ENCODE measurements around the gene FMNL2. TPM values are rescaled to one million over a fixed set of nuclear protein-coding genes. Genes with fewer than 3 reads are reported as not detected.
"Not testable (repeated sequence)": the region's sequence is repeated elsewhere in the genome, so short reads cannot be mapped to it uniquely, and the experiment has no call there.

The FMNL2 gene
- total RNA-seq, 2 experiments from 2014 or later = 0.57 to 0.93 TPM

- POLR2A ChIA-PET = no interaction called here
Measured at GRCh38 chr2:152506843-152507242, 171.9 kb downstream of the FMNL2 start.

GRCh38 chr2:152507907-152508306 is 172.9 kb downstream of the FMNL2 start:
- POLR2A ChIA-PET = no interaction called here
- CTCF ChIA-PET = interaction anchor here (0.9 kb wide), 1 partner anchor 12 kb away, joined by 3 read pairs; no protein-coding TSS in a partner anchor

More at GRCh38 chr2:152506843-152507242, 171.9 kb downstream of the FMNL2 start:
- CTCF ChIA-PET = interaction anchor here (0.9 kb wide), 1 partner anchor 11 kb away, joined by 3 read pairs; no protein-coding TSS in a partner anchor

- POLR2A ChIA-PET = no interaction called here
- CTCF ChIA-PET = no interaction called here
Measured at GRCh38 chr2:152508446-152508845, 173.5 kb downstream of the FMNL2 start.

GRCh38 chr2:152509772-152510491 is 175.0 kb downstream of the FMNL2 start:
- CTCF ChIA-PET = no interaction called here
- POLR2A ChIA-PET = no interaction called here

- CTCF ChIA-PET = no interaction called here
- POLR2A ChIA-PET = no interaction called here
Measured at GRCh38 chr2:152510621-152511020, 175.6 kb downstream of the FMNL2 start.

GRCh38 chr2:152511981-152512380 is 177.0 kb downstream of the FMNL2 start:
- ChIA-PET CTCF (no interaction called here), POLR2A (no interaction called here)

GRCh38 chr2:152513029-152513428 is 178.1 kb downstream of the FMNL2 start:
- CTCF ChIA-PET = no interaction called here
- POLR2A ChIA-PET = no interaction called here

- ChIA-PET POLR2A (no interaction called here), CTCF (no interaction called here)
Measured at GRCh38 chr2:152513681-152514080, 178.7 kb downstream of the FMNL2 start.

GRCh38 chr2:152518034-152518433 is 183.1 kb downstream of the FMNL2 start:
- ChIA-PET CTCF (no interaction called here), POLR2A (no interaction called here)

- ChIA-PET CTCF (no interaction called here), POLR2A (interaction anchor here (0.6 kb wide), 1 partner anchor 66 kb away, joined by 3 read pairs; no protein-coding TSS in a partner anchor)
Measured at GRCh38 chr2:152518641-152519580, 183.9 kb downstream of the FMNL2 start.

- CTCF ChIA-PET = no interaction called here
- POLR2A ChIA-PET = no interaction called here
Measured at GRCh38 chr2:152519581-152519952, 184.6 kb downstream of the FMNL2 start.

GRCh38 chr2:152520759-152521158 is 185.8 kb downstream of the FMNL2 start:
- ChIA-PET POLR2A (no interaction called here), CTCF (no interaction called here)

- POLR2A ChIA-PET, CTCF ChIA-PET: not testable (repeated sequence)
Measured at GRCh38 chr2:152522446-152522845, 187.5 kb downstream of the FMNL2 start.

GRCh38 chr2:152523091-152523490 is 188.1 kb downstream of the FMNL2 start:
- ChIA-PET POLR2A (no interaction called here), CTCF (no interaction called here)

- ChIA-PET CTCF (interaction anchor here (0.5 kb wide), 1 partner anchor 49 kb away, joined by 4 read pairs; no protein-coding TSS in a partner anchor), POLR2A (no interaction called here)
Measured at GRCh38 chr2:152525277-152525838, 190.4 kb downstream of the FMNL2 start.

- CTCF ChIA-PET = no interaction called here
- POLR2A ChIA-PET = no interaction called here
Measured at GRCh38 chr2:152529420-152530115, 194.6 kb downstream of the FMNL2 start.

- CTCF ChIA-PET = no interaction called here
Measured at GRCh38 chr2:152532241-152532640, 197.3 kb downstream of the FMNL2 start.

GRCh38 chr2:152534460-152535135 is 199.6 kb downstream of the FMNL2 start:
- POLR2A ChIA-PET = interaction anchor here (0.6 kb wide), 1 partner anchor 479 kb away, joined by 3 read pairs; no protein-coding TSS in a partner anchor

More at GRCh38 chr2:152532241-152532640, 197.3 kb downstream of the FMNL2 start:
- POLR2A ChIA-PET = no interaction called here

GRCh38 chr2:152537081-152537651 is 202.2 kb downstream of the FMNL2 start:
- ChIA-PET CTCF (no interaction called here), POLR2A (no interaction called here)

More at GRCh38 chr2:152534460-152535135, 199.6 kb downstream of the FMNL2 start:
- CTCF ChIA-PET = no interaction called here
